Skin of body (tissue), 2 donors: ENCODE results near the gene SLC35F4. TPM values are rescaled to one million over a fixed set of nuclear protein-coding genes. Genes with fewer than 3 reads are reported as not detected.

ENCODE experiments used
- DNase-seq: peaks from one replicate; lab custom pipeline; 2025; lab: John Stamatoyannopoulos, UW
- total RNA-seq: library from RNA; depleted of rRNA; stranded (reverse); fragments of >200 nt; gene quantifications from one replicate; pipeline ENCODE4 v1.2.3, GENCODE V29; 2014

The SLC35F4 gene
- total RNA-seq, 1 donor from 2014 or later = 0.10 TPM

DNA sequence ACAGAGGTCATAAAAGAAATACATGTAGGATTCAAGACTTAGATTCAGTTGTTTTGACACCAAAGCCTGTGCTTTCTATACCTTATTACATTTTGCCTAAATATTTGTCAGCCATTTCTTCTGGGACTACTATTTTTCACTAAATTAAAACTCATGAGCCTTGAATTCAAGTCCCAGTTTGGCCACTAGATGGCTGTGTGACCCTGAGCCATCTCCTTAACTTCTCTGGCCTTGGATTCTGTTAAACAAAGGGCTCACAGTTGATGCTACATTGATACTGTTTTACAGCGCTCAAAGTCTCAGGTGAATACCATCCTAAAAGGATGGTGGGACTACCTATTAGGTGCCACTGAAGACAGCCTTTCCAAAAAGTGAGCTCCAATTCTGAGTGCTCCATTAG lies 332.7 kb downstream of the SLC35F4 start:
- DNase-seq = no peak

DNA sequence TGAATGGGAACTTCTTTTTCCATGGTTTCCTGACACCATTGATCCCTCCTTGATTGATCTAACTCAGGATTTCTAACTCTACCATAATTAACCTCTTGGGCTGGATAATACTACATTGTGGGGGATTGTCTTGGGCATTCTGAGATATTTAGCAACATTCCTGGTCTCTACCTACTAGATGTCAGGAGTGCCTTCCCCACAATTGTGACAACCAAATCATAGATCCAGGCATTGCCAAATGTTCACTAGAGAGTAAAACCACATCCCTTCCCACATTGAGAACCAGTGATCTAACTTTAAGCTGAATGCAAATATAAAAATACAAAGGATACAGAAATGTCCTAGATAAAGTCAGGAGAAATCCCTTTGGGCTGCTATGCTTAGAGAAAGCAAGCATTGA lies 335.3 kb downstream of the SLC35F4 start:
- no peak for DNase-seq

DNA sequence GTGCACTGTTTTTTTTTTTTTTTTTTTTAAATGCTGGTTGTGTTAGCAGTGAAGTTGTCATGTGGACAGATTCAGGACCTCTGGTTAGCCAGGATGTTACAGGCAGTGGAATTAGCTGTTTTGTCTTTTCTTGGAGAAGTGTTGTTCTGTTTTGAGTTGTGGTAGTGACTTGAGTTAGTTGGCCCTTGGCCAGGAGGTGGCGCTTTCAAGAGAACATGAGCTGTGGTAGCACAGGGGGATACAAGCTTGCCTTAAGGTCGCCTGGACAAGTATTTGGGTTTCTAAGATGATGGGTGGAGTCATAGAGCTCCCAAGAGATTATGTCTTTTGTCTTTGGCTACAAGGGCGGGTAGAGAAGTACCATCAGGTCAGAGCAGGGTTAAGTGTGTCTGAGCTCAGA lies 338.9 kb downstream of the SLC35F4 start:
- DNase-seq = no peak

DNA sequence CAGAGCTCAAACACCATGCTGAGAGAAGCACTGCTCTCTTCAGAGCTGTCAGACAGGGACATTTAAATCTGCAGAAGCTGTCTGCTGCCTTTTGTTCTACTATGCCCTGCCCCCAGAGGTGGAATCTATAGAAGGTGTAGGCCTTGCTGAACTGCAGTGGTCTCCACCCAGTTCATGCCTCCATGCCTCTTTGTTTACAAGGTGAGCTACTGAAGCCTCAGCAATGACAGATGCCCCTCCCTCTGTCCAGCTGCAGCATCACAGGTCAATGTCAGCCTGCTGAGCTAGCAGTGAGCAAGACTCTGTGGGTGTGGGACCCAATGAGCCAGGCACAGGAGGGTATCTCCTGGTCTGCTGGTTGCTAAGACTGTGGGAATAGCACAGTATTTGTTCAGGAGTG lies 346.8 kb downstream of the SLC35F4 start:
- DNase-seq = no peak
